CD4-positive, alpha-beta T cell treated with Interleukin-4 for 4 hours (primary cell): Measurements from ENCODE around the gene CSNK2B.
A peak's percentile ranks its signal among the peaks of the same experiment; 100 is the strongest.

Experiments
- DNase-seq: peaks from one replicate; pipeline ENCODE4 v3.0.0-alpha.2; 2020

CSNK2B gene

GRCh38 chr6:31662124-31662723, 3.7 kb upstream of the CSNK2B start:
- DNase-seq: no peak

GRCh38 chr6:31663126-31663960, 2.5 kb upstream of the CSNK2B start:
- DNase-seq: no peak

GRCh38 chr6:31663961-31664789, 1.7 kb upstream of the CSNK2B start:
- DNase-seq: no peak

- DNase-seq: peak; percentile 93
These were observed 935 bp upstream of the CSNK2B start, which contains the start of gene GPANK1 for GRCh38 chr6:31664790-31665500. TSS of gene GPANK1 (minus strand) at chr6:31664997. CDS start at chr6:31664478, 519 bp downstream.

GRCh38 chr6:31666337-31666965, 571 bp downstream of the CSNK2B start:
- DNase-seq: no peak

- no peak for DNase-seq
These were observed 3.8 kb downstream of the CSNK2B start, which contains the start of gene LY6G5B for GRCh38 chr6:31669676-31670075. TSS of gene LY6G5B (plus strand) at chr6:31669976. CDS start at chr6:31670951, 975 bp downstream.

GRCh38 chr6:31676322-31676903, 10.5 kb downstream of the CSNK2B start:
- no peak for DNase-seq

- DNase-seq: no peak
These were observed 11.0 kb downstream of the CSNK2B start for GRCh38 chr6:31676904-31677303.

- DNase-seq: no peak
These were observed 12.1 kb downstream of the CSNK2B start for GRCh38 chr6:31677955-31678354.

- peak; percentile 76 for DNase-seq
These were observed 14.6 kb downstream of the CSNK2B start, which contains the start of gene LY6G5C for GRCh38 chr6:31680226-31681134. TSS of gene LY6G5C (minus strand) at chr6:31681067. CDS start at chr6:31680373, 694 bp downstream.

GRCh38 chr6:31681135-31681671, 15.3 kb downstream of the CSNK2B start:
- DNase-seq: no peak

- no peak for DNase-seq
These were observed 17.7 kb downstream of the CSNK2B start for GRCh38 chr6:31683591-31683990.

GRCh38 chr6:31686483-31686882, 20.6 kb downstream of the CSNK2B start:
- no peak for DNase-seq

- DNase-seq: no peak
These were observed 21.4 kb downstream of the CSNK2B start for GRCh38 chr6:31687321-31687720.

GRCh38 chr6:31687860-31688693, 22.2 kb downstream of the CSNK2B start:
- DNase-seq: no peak

GRCh38 chr6:31689249-31690110, 23.6 kb downstream of the CSNK2B start:
- DNase-seq: no peak

- no peak for DNase-seq
These were observed 24.6 kb downstream of the CSNK2B start for GRCh38 chr6:31690231-31691077.
